Caki2 (cell line): ENCODE measurements around the gene GRWD1. TPM values are rescaled to one million over a fixed set of nuclear protein-coding genes. Genes with fewer than 3 reads are reported as not detected.

Experiments
- DNase-seq: peaks from one replicate; pipeline ENCODE4 v3.0.0-alpha.2; 2015; ENCODE audit warnings: low read depth
- in situ Hi-C: cut with HindIII; loops from 2 replicates; pipeline ENCODE4 v1.10.0; 2016; ENCODE audit warnings: low sequenced_read_pairs, low pct_unique_long_range_greater_than_20kb, mixed read lengths
- total RNA-seq: library from RNA; depleted of rRNA; stranded (reverse); fragments of >200 nt; shearing (Covaris generic); gene quantifications from 2 replicates; pipeline ENCODE4 v1.2.3, GENCODE V29; 2014; ENCODE audit warnings: low replicate concordance; rRNA removed

Gene GRWD1
- total RNA-seq, 1 experiment from 2014 or later = 91.1 TPM

- peak; percentile 99 for DNase-seq
Observed at GRCh38 chr19:48501494-48502349, 55.9 kb downstream of the GRWD1 start.

GRCh38 chr19:48502350-48503018 is 56.7 kb downstream of the GRWD1 start:
- in situ Hi-C loops = no loop called here
- no peak for DNase-seq

More at GRCh38 chr19:48501494-48502349, 55.9 kb downstream of the GRWD1 start:
- in situ Hi-C loops = no loop called here

GRCh38 chr19:48506138-48506733 is 60.5 kb downstream of the GRWD1 start:
- in situ Hi-C loops = no loop called here
- DNase-seq = peak; percentile 46

Other genes starting within 250 kb of the GRWD1 start
- gene CARD8, start 190.1 kb upstream of the GRWD1 start, total RNA-seq = 11.5 and 13.5 TPM in 2 replicates
- gene ZNF114, start 175.9 kb upstream of the GRWD1 start, total RNA-seq = 7.1 and 7.9 TPM in 2 replicates
- 119 and 124 TPM in 2 replicates for gene EMP3, start 120.4 kb upstream of the GRWD1 start, total RNA-seq
- 7.6 and 12.2 TPM in 2 replicates for gene TMEM143, start 82.0 kb upstream of the GRWD1 start, total RNA-seq
- 0.20 TPM in 1 of 2 replicates, not detected in the other for gene SYNGR4, start 81.6 kb upstream of the GRWD1 start, total RNA-seq
- 119 and 155 TPM in 2 replicates for gene KDELR1, start 54.4 kb upstream of the GRWD1 start, total RNA-seq
- 0.34 TPM in 1 of 2 replicates, not detected in the other for gene GRIN2D, start 52.3 kb upstream of the GRWD1 start, total RNA-seq
- gene KCNJ14, start 9.6 kb downstream of the GRWD1 start, total RNA-seq = 0.37 and 0.78 TPM in 2 replicates
- 121 and 164 TPM in 2 replicates for gene CYTH2, start 23.4 kb downstream of the GRWD1 start, total RNA-seq
- 4.2 and 10.5 TPM in 2 replicates for gene LMTK3, start 65.9 kb downstream of the GRWD1 start, total RNA-seq
- 0.20 TPM in 1 of 2 replicates, not detected in the other for gene SULT2B1, start 106.2 kb downstream of the GRWD1 start, total RNA-seq
- not detected in 2 replicates for gene SPACA4, start 160.8 kb downstream of the GRWD1 start, total RNA-seq
- not detected in 2 replicates for gene FAM83E, start 169.1 kb downstream of the GRWD1 start, total RNA-seq
- gene RPL18, start 173.2 kb downstream of the GRWD1 start, total RNA-seq = 2,144 and 2,176 TPM in 2 replicates
- gene SPHK2, start 173.5 kb downstream of the GRWD1 start, total RNA-seq = 3.6 and 4.8 TPM in 2 replicates
- gene DBP, start 191.4 kb downstream of the GRWD1 start, total RNA-seq = 6.2 and 15.1 TPM in 2 replicates
- gene CA11, start 200.2 kb downstream of the GRWD1 start, total RNA-seq = 0.46 and 2.2 TPM in 2 replicates
- gene NTN5, start 227.0 kb downstream of the GRWD1 start, total RNA-seq = 1.5 TPM in 1 of 2 replicates, not detected in the other
- gene FUT2, start 250.0 kb downstream of the GRWD1 start, total RNA-seq = not detected in 2 replicates